Thoracic aorta (tissue), 2 donors: ENCODE data around the gene SUSD2. TPM values are rescaled to one million over a fixed set of nuclear protein-coding genes. Genes with fewer than 3 reads are reported as not detected.

Experiments
- ATAC-seq: fragments of 150-250 bp; one replicate; pipeline ENCODE4 v1.8.0; 2017; ENCODE audit warnings: low read depth; ENCODE audit not compliant: insufficient number of reproducible peaks, low FRiP score
- DNase-seq: peaks from one replicate; pipeline ENCODE4 v3.0.0-alpha.2; 2020; ENCODE audit warnings: low spot score
- H3K27ac ChIP-seq, 2 donors: fragments of 200-600 bp; sonication (generic); 1 replicate in 1 of 2; 2 replicates in 1 of 2; pipeline ENCODE4 v1.5.1; 2016; ENCODE audit warnings: mild to moderate bottlenecking in 2 of 2, moderate library complexity in 2 of 2
- H3K27me3 ChIP-seq: fragments of 200-600 bp; sonication (generic); replicated peaks from 2 replicates; pipeline ENCODE4 v1.6.0; 2016; ENCODE audit warnings: mild to moderate bottlenecking; ENCODE audit not compliant: insufficient read depth
- H3K36me3 ChIP-seq: fragments of 200-600 bp; sonication (generic); one replicate; pipeline ENCODE4 v1.5.1; 2016
- H3K4me1 ChIP-seq, 2 donors: fragments of 200-600 bp; sonication (generic); 1 replicate in 1 of 2; 2 replicates in 1 of 2; pipeline versions ENCODE4 v1.5.1 to v1.6.0; 2016; ENCODE audit warnings: low read depth in 2 of 2, mild to moderate bottlenecking in 1 of 2; ENCODE audit not compliant: control insufficient read depth in 1 of 2
- H3K4me3 ChIP-seq: fragments of 200-600 bp; sonication (generic); 2 replicates; pipeline ENCODE4 v1.5.1; 2016; ENCODE audit warnings: mild to moderate bottlenecking
- H3K9me3 ChIP-seq: fragments of 200-600 bp; sonication (generic); 2 replicates; pipeline ENCODE4 v1.5.1; 2016
- CTCF ChIP-seq: fragments of 200-600 bp; sonication (generic); IDR thresholded peaks from one replicate; pipeline ENCODE4 v1.5.1; 2019; ENCODE audit warnings: antibody characterized with exemption
- total RNA-seq, 2 donors: library from RNA; depleted of rRNA; stranded (reverse); fragments of >200 nt; gene quantifications; one replicate each; pipeline versions ENCODE4 v1.1.0 to v1.2.3, GENCODE V29; 2016

The SUSD2 gene
- total RNA-seq, 2 donors from 2014 or later = 16.8 to 43.2 TPM

- DNase-seq (peak; percentile 55), ATAC-seq (peak; percentile 82)
- Histone ChIP-seq H3K27ac (peak overlapping the region; percentile 86 to 91), H3K4me3 (no peak overlapping the region), H3K27me3 (no peaks in the 10 kb centered on the region), H3K36me3 (peaks cover 31% of the 10 kb centered on the region), H3K4me1 (peaks cover 31 to 59% of the 10 kb centered on the region in 2 donors), H3K9me3 (no peaks in the 10 kb centered on the region)
- TF ChIP-seq CTCF = peak; percentile 93
These were observed 6.0 kb upstream of the SUSD2 start for GRCh38 chr22:24175160-24175808.

GRCh38 chr22:24176040-24176439 lies 5.2 kb upstream of the SUSD2 start:
- Histone ChIP-seq H3K27me3 (no peaks in the 10 kb centered on the region), H3K36me3 (peaks cover 27% of the 10 kb centered on the region), H3K4me3 (no peak overlapping the region), H3K4me1 (peaks cover 31 to 63% of the 10 kb centered on the region in 2 donors), H3K9me3 (no peaks in the 10 kb centered on the region), H3K27ac (peak overlapping the region; percentile 86 to 91)
- no peak for DNase-seq
- no peak for ATAC-seq
- TF ChIP-seq CTCF = no peak

GRCh38 chr22:24176630-24177029 lies 4.7 kb upstream of the SUSD2 start:
- H3K27me3 ChIP-seq = no peaks in the 10 kb centered on the region
- H3K36me3 ChIP-seq = peaks cover 21% of the 10 kb centered on the region
- peak overlapping the region; percentile 86 to 91 for H3K27ac ChIP-seq
- ATAC-seq = no peak
- DNase-seq = no peak
- no peak overlapping the region for H3K4me3 ChIP-seq
- no peak for TF ChIP-seq CTCF
- H3K9me3 ChIP-seq = no peaks in the 10 kb centered on the region
- peaks cover 34 to 67% of the 10 kb centered on the region in 2 donors for H3K4me1 ChIP-seq

- H3K27ac ChIP-seq = peak overlapping the region; percentile 86 to 91
- H3K36me3 ChIP-seq = peaks cover 17% of the 10 kb centered on the region
- peaks cover 36 to 71% of the 10 kb centered on the region in 2 donors for H3K4me1 ChIP-seq
- H3K4me3 ChIP-seq = no peak overlapping the region
- no peak for DNase-seq
- no peak for ATAC-seq
- no peaks in the 10 kb centered on the region for H3K27me3 ChIP-seq
- TF ChIP-seq CTCF = no peak
- no peaks in the 10 kb centered on the region for H3K9me3 ChIP-seq
These were observed 4.2 kb upstream of the SUSD2 start for GRCh38 chr22:24177045-24177444.

- H3K4me3 ChIP-seq = no peak overlapping the region
- H3K36me3 ChIP-seq = peaks cover 13% of the 10 kb centered on the region
- H3K27ac ChIP-seq = peak overlapping the region; percentile 86 to 91
- H3K4me1 ChIP-seq = peaks cover 38 to 75% of the 10 kb centered on the region in 2 donors
- no peak for TF ChIP-seq CTCF
- H3K27me3 ChIP-seq = no peaks in the 10 kb centered on the region
- ATAC-seq = no peak
- no peak for DNase-seq
- no peaks in the 10 kb centered on the region for H3K9me3 ChIP-seq
These were observed 3.8 kb upstream of the SUSD2 start for GRCh38 chr22:24177456-24177855.
